SU-DHL-6 (cell line): ENCODE results near the gene SLC43A2.

Source experiments
- H2AFZ ChIP-seq: fragments of 200-600 bp; sonication (generic); 2 replicates; pipeline ENCODE4 v1.6.1; 2014; ENCODE audit warnings: low read depth, mild to moderate bottlenecking, moderate library complexity, mixed read lengths, antibody characterized with exemption, low read length; ENCODE audit not compliant: severe bottlenecking
- H3F3A ChIP-seq: fragments of 200-600 bp; shearing (Covaris generic); 2 replicates; pipeline ENCODE4 v1.6.0; 2016; ENCODE audit warnings: antibody characterized with exemption, mild to moderate bottlenecking; ENCODE audit not compliant: insufficient read depth
- H3K27ac ChIP-seq: fragments of 200-600 bp; sonication (generic); 2 replicates; pipeline ENCODE4 v1.5.1; 2016; ENCODE audit warnings: low read depth, mild to moderate bottlenecking, low read length, moderate library complexity, mixed read lengths
- H3K27me3 ChIP-seq: fragments of 200-600 bp; sonication (generic), shearing (Covaris generic); 2 replicates; pipeline ENCODE4 v1.6.0; 2014; ENCODE audit warnings: mild to moderate bottlenecking, low read length
- H3K36me3 ChIP-seq: fragments of 200-600 bp; sonication (generic); 2 replicates; pipeline ENCODE4 v1.6.1; 2014; ENCODE audit warnings: mild to moderate bottlenecking, low read length, mixed read lengths
- H3K4me2 ChIP-seq: fragments of 300-600, 200-600 bp; shearing (Covaris generic), sonication (generic); 2 replicates; pipeline ENCODE4 v1.6.0; 2014; ENCODE audit warnings: low read length, low read depth, mild to moderate bottlenecking; ENCODE audit not compliant: poor library complexity, severe bottlenecking
- H3K4me3 ChIP-seq: fragments of 200-600 bp; sonication (generic); 2 replicates; pipeline ENCODE4 v1.5.1; 2014; ENCODE audit warnings: antibody characterized with exemption, low read length, mild to moderate bottlenecking, mixed read lengths; ENCODE audit not compliant: insufficient read depth, poor library complexity, severe bottlenecking
- H3K79me2 ChIP-seq: fragments of 200-600 bp; sonication (generic); 2 replicates; pipeline ENCODE4 v1.6.1; 2014; ENCODE audit warnings: mild to moderate bottlenecking, low read length, moderate library complexity; ENCODE audit not compliant: insufficient read depth
- H3K9ac ChIP-seq: fragments of 200-600 bp; sonication (generic); 2 replicates; pipeline ENCODE4 v1.7.0; 2014; ENCODE audit warnings: mild to moderate bottlenecking, low read length
- H3K9me2 ChIP-seq: fragments of 200-600 bp; sonication (generic); replicated peaks from 2 replicates; pipeline ENCODE4 v1.6.1; 2014; ENCODE audit warnings: low read length; ENCODE audit not compliant: insufficient read depth
- H3K9me3 ChIP-seq: fragments of 200-600 bp; sonication (generic); 2 replicates; pipeline ENCODE4 v1.6.1; 2014; ENCODE audit warnings: low read length, mixed read lengths; ENCODE audit not compliant: insufficient read depth
- H4K20me1 ChIP-seq: fragments of 200-600 bp; sonication (generic); 2 replicates; pipeline ENCODE4 v1.6.1; 2014; ENCODE audit warnings: low read depth, mild to moderate bottlenecking, antibody characterized with exemption, low read length, moderate library complexity, mixed read lengths
- EZH2phosphoT487 ChIP-seq: fragments of 200-600 bp; sonication (generic), shearing (Covaris generic); conservative IDR thresholded peaks from 2 replicates; pipeline ENCODE4 v1.6.1; 2018; ENCODE audit warnings: mild to moderate bottlenecking, antibody characterized with exemption, low read length, moderate library complexity, mixed read lengths
- TF ChIP-seq, protein P1 (sequence below): fragments of 200-600 bp; sonication (generic); IDR thresholded peaks from one replicate; pipeline ENCODE4 v1.5.1; 2017; ENCODE audit warnings: antibody characterized with exemption, mild to moderate bottlenecking, low read length, moderate library complexity; ENCODE audit not compliant: insufficient read depth, poor library complexity, severe bottlenecking

Gene SLC43A2

DNA sequence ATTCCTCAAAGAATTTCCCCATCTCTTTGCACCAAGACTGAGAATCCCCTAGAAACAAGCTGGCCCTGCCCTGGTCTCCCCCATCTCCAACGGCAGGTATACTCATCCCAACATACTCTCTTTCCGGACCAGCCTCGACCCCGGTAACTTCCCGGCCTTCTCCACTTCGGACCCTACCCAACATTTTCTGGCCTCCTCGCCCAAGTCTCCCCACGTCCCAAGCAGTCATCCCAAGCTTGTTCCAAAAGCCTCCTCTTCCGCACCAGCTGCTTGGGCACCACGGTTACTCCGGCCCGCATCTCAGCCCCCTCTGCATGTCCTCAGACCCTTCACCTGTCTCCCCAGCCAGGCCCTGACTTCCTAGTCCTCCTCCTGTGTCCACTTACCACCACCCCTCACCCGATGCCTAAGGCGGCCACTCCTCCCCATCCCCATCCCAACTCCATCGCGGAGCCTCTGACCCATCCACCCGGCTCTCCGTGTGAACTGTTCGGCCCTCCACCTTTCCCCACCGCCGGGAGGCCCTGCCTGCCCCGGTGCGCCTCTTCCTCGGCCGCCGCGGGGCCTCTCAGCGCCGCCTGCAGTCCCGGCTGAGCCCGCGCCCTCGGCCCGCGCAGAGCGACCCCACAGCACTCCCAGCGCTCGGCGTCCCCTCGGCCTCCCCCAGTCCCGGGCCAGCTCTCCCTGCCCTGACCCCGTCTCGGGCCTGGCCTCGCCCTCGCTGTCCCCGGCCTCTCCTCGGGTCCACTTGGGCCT is 67.0 kb downstream of the SLC43A2 start:
- no peaks in the 10 kb centered on the region for H3K9me3 ChIP-seq
- TF ChIP-seq, protein P1, sequence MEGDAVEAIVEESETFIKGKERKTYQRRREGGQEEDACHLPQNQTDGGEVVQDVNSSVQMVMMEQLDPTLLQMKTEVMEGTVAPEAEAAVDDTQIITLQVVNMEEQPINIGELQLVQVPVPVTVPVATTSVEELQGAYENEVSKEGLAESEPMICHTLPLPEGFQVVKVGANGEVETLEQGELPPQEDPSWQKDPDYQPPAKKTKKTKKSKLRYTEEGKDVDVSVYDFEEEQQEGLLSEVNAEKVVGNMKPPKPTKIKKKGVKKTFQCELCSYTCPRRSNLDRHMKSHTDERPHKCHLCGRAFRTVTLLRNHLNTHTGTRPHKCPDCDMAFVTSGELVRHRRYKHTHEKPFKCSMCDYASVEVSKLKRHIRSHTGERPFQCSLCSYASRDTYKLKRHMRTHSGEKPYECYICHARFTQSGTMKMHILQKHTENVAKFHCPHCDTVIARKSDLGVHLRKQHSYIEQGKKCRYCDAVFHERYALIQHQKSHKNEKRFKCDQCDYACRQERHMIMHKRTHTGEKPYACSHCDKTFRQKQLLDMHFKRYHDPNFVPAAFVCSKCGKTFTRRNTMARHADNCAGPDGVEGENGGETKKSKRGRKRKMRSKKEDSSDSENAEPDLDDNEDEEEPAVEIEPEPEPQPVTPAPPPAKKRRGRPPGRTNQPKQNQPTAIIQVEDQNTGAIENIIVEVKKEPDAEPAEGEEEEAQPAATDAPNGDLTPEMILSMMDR: peak; percentile 31
- no peak for TF ChIP-seq EZH2phosphoT487
- peak overlapping the region; percentile 75 for H3K4me3 ChIP-seq
- H2AFZ ChIP-seq: no peak overlapping the region
- H3K79me2 ChIP-seq: peaks cover 22% of the 10 kb centered on the region; the same call in 1 of the 2 replicates
- peaks cover 12% of the 10 kb centered on the region for H3F3A ChIP-seq
- H3K36me3 ChIP-seq: no peaks in the 10 kb centered on the region
- no peaks in the 10 kb centered on the region for H3K27me3 ChIP-seq
- no peaks in the 10 kb centered on the region; the same call in 1 of the 2 replicates for H4K20me1 ChIP-seq
- peak overlapping the region; percentile 69 for H3K9ac ChIP-seq
- peak overlapping the region; percentile 51 for H3K4me2 ChIP-seq
- H3K27ac ChIP-seq: no peak overlapping the region
- no peaks in the 10 kb centered on the region for H3K9me2 ChIP-seq

DNA sequence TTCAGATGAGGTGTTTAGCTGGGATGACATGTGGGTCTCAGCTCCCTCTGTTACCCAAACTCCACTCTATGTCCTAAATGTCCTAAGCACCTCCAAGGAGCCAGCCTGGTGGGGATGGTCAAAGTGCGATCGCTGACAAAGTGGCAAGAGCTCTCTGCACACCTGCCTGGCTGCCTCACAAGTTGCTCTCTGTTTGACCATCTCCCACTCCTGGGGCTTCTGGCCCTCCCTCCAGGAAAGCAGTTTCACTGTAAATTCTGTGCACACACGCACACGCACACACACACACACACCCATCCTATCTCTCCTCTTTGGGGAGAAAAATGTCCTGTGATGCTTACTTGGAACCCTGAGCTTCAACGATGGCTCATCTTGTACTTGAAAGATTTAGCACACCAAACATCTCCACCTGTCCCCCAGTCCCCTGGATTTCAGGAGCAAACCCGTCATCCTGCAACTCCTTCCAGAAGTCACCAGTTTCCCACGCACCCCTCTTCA is 67.7 kb downstream of the SLC43A2 start:
- no peaks in the 10 kb centered on the region for H3K9me3 ChIP-seq
- H3F3A ChIP-seq: peaks cover 9% of the 10 kb centered on the region
- TF ChIP-seq, protein P1: no peak
- TF ChIP-seq EZH2phosphoT487: no peak
- H3K27me3 ChIP-seq: no peaks in the 10 kb centered on the region
- no peak overlapping the region for H3K9ac ChIP-seq
- peaks cover 22% of the 10 kb centered on the region; the same call in 1 of the 2 replicates for H3K79me2 ChIP-seq
- H3K4me2 ChIP-seq: peak overlapping the region; percentile 51
- H3K4me3 ChIP-seq: no peak overlapping the region
- H2AFZ ChIP-seq: no peak overlapping the region
- no peaks in the 10 kb centered on the region for H3K36me3 ChIP-seq
- H4K20me1 ChIP-seq: no peaks in the 10 kb centered on the region; the same call in 1 of the 2 replicates
- no peak overlapping the region for H3K27ac ChIP-seq
- H3K9me2 ChIP-seq: no peaks in the 10 kb centered on the region

DNA sequence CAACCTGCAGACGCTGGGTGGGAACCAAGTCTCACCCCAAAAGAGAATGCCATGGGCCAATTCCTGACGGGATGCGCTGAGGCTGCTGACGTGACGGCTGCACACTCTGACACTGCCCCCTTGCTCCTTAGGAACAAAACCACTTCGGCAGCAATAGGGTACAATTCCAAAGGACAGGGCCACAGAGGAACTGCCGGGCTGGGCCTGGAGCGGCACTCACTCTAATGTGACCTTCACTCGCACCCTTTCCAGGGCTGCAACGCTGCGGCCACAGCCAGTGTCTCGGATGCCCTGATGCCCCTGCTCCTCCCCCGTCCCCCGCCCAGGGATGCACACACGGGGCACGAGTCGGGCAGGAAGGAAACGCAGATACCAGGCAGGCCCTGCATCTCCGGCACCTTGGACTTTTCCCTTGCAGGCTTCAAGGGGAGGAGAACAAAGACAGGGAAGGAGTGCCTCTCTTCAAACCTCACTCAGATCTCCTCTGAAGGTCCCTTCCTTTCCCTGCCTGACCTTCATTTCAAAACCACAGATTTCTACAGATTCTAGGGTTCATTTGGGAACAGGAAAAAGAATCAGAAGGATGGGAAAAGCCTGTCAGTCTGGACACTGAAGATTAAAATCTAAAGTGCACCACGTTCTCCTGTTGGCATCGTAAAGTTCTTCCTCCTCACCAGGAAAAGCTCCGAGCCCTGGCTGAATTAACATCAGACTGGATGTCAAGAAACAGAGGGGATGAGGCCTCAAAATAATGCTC is 68.4 kb downstream of the SLC43A2 start:
- H3K79me2 ChIP-seq: peaks cover 26% of the 10 kb centered on the region; the same call in 1 of the 2 replicates
- no peaks in the 10 kb centered on the region; the same call in 1 of the 2 replicates for H4K20me1 ChIP-seq
- H3K4me2 ChIP-seq: no peak overlapping the region
- H3K4me3 ChIP-seq: no peak overlapping the region
- no peaks in the 10 kb centered on the region for H3K9me2 ChIP-seq
- TF ChIP-seq, protein P1: no peak
- TF ChIP-seq EZH2phosphoT487: no peak
- H3K9me3 ChIP-seq: no peaks in the 10 kb centered on the region
- peaks cover 4% of the 10 kb centered on the region; the same call in 1 of the 2 replicates for H3F3A ChIP-seq
- H3K27ac ChIP-seq: no peak overlapping the region
- H2AFZ ChIP-seq: no peak overlapping the region
- no peaks in the 10 kb centered on the region for H3K27me3 ChIP-seq
- H3K36me3 ChIP-seq: no peaks in the 10 kb centered on the region
- no peak overlapping the region for H3K9ac ChIP-seq
